HG02588 (cell line): ENCODE measurements around the gene UROS.

ENCODE experiments used
- ATAC-seq: cut with Tn5 transposase; IDR thresholded peaks from one replicate; pipeline ENCODE4 v1.9.1; 2021; ENCODE audit warnings: mild to moderate bottlenecking, moderate library complexity; ENCODE audit not compliant: unreplicated experiment

The UROS gene

GRCh38 chr10:125822878-125823662, at the start of gene UROS, which contains the start of gene BCCIP:
Gene UROS, minus strand, starts transcription at chr10:125823258. Its CDS starts 6,759 bp downstream, at chr10:125816499.
Gene BCCIP, plus strand, starts transcription at chr10:125823546. Its CDS starts 12 bp downstream, at chr10:125823558.
- ATAC-seq = peak; percentile 63

DNA sequence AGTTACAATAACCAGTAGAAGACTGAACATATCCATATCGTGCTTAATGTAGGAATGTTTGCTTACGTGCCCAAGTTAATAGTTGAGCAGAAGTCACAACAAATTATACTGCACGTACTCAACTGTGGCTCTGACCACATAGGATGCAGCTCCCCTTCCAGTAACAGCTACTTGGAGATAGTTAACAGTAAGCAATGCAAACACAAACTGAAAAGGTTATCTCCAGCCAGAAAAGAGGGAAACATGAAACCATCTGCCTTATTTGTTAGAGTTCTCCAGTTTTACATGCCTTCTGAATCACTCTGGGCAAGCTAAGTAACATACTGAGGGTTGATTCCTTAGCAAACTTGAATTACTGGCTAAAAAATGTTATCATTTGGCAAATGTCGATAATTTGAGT, 48.3 kb upstream of the UROS start:
- ATAC-seq = no peak

- ATAC-seq = peak; percentile 67
These were observed 45.4 kb upstream of the UROS start for GRCh38 chr10:125868372-125868975.

DNA sequence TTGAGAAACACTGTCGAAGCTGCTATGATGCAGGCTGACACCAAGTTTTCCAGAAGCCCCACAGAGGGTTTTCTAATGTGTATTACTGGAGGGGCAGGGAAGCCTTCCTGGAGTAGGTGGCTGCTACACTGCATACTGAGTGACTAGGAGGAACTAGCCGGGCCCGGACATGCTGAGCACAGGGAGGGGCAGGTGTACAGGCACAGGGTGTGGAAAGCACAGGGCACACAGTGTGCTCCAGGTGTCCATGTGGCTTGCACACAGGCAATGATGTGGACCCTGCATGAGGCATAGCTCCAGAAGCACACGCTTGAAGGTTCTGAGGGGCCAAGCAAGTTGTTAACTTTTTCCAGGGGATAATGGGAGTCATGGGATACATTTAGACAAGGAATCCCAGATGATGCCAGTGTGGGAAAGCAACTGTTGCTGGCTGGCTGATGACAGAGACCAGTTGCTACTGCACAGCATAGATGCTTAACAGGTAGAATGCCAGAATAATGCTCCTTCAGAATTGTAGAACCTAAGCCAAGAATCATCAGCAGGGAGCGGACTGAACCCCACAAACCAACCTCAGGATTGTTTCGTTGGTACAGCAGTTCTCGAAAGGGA, 43.5 kb upstream of the UROS start:
- ATAC-seq = no peak

- ATAC-seq = no peak
These were observed 42.1 kb upstream of the UROS start for GRCh38 chr10:125865120-125865519.

DNA sequence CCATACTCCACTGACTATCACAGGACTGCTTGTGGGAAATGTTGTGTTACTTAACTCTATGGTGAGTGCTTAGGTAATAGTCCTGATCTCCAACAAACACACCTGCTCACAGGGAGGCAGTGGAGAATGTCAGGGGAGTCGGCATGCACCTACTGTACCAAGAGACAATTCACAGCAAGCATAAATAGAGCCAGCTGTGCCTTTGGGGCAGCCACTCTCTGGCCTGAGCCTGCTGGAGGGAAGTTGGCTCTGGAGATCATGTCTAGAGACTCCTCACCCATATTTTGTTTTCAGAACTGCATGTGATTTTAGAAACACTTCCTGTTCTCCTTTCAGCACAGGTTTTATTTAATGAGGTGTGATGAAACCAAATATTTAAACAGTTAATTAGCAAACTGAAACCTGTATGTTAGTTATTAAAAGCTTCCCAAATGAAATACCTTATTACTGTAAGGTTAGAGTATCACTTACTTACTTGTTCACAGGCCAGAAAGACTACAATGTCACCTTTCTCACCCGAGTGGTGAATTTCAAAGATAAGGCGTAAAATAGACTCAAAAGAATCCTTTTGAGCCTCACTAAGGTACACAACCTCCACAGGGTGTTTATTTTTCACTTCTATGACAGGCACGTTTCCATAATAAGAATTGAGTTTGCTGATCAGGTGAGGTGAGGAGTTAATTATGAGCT, 36.2 kb upstream of the UROS start:
- ATAC-seq = no peak

DNA sequence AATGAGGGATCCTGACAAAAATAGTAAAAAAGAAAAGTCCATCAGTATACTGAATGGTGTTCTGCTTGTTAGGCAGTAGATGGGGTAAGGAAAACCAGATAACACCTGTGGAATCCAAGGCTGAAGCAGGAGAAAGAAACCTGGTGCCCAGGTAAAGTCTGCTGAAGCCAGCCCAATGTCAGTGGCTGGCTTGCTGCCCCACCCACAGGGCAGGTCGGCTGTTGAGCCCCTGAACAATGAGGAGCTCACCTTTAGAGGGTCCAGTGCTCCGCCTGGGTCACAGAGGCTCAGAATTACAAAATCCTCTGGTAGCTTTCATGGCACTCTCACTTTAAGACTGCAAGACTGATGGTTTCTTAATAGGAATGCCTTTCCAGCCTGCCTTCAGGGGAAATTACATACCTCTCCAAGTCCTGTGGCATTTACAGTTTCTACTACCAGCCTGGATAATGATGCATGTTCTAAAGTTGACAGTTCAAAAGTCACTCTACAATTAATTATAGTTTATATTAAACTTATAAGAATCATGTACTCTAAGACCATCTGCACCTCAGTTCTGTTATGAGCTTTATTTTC, 34.2 kb upstream of the UROS start:
- ATAC-seq = no peak

GRCh38 chr10:125852487-125852886, 29.4 kb upstream of the UROS start:
- ATAC-seq = no peak

- ATAC-seq = no peak
These were observed 28.0 kb upstream of the UROS start for GRCh38 chr10:125850766-125851731.

GRCh38 chr10:125849448-125849847, 26.4 kb upstream of the UROS start:
- ATAC-seq = no peak

- ATAC-seq = no peak
These were observed 25.8 kb upstream of the UROS start for GRCh38 chr10:125848857-125849256.

- ATAC-seq = no peak
These were observed 25.3 kb upstream of the UROS start for GRCh38 chr10:125848371-125848770.

DNA sequence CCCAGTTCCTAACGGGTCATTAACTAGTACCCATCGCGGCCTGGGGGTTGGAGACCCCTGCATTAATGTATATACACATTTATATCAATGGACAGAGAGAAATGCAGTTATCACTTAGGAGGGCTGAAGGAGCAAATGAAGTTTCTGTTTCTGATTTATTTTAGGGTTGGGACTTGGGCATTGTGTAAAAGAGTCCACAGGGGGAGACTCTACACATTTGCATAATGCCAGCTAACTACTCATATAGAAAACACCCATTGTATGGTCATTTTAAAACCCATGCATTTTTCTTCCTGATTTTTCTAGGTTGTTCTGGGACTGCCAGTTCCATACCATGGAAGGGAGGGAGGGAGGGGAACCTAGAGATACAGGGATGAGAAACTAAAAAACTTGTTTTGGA, 23.8 kb upstream of the UROS start:
- peak; percentile 51 for ATAC-seq

GRCh38 chr10:125845617-125846016, 22.6 kb upstream of the UROS start:
- no peak for ATAC-seq

DNA sequence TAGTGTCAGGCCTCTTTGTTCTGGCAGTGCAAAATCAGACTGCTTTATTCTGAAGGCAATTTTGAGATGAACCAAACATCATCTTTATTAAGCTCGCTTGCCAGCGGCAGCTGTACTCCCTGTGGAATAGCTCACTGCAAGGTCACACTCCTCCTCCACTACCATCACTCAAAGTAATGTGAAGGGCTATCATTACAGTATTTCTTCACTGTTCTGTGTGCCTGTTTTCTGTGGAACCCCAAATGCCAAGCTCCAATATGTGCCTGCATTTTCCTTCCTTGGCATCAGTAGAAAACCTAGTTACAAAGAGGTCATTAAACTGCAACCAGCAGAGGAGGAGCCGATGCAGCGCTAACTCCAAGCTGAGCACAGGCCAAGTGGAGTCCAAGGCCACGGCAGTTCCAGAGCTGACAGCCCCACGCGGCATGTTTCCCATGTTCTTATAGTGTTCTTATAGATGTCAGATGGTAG, 21.7 kb upstream of the UROS start:
- no peak for ATAC-seq

GRCh38 chr10:125843603-125844329, 20.7 kb upstream of the UROS start:
- no peak for ATAC-seq

DNA sequence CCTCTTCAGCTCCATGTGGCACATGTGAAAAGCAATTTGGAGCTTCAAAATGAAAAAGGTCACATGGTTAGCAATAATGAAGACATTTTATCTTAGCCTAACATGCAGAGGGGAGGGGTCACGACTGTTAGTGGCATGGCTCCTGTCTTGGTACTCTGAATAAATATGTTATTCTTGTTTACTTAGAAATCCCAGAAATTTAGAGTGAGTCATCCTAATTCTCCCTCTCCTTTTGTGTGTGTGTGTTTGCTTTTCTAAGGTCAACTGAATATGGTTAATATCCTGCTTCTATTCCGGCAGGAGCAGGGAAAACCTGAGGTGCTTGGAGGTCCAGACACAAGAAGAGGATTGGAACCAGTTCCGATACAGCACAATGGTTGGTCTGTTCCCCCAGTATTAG, 17.9 kb upstream of the UROS start:
- no peak for ATAC-seq

DNA sequence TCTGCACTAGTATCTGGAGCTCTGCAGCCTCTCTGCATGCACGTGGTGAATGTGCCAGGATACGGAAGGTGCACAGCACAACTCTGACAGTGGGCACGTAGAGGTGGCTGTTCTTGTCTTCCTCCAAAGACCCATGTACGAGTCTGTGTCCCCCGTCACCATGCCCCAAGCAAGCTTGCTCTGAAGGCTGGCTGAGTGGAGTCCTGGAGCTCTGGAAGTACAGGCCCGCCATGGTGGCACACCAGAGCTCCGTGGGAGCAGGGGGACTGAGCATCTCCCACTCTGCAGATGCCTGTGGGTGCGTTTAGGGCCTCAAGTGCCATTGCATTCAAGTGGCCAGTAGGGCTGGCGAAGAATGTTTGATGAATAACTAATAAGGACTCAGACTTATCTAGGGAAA, 17.3 kb upstream of the UROS start:
- ATAC-seq = no peak
